GM21390 (cell line): Measurements from ENCODE around the gene SARNP.
"Not testable (repeated sequence)": the region's sequence is repeated elsewhere in the genome, so short reads cannot be mapped to it uniquely, and the experiment has no call there.

Experiments used
- ATAC-seq: cut with Tn5 transposase; IDR thresholded peaks from one replicate; pipeline ENCODE4 v1.9.1; 2021; ENCODE audit not compliant: unreplicated experiment

The SARNP gene

GRCh38 chr12:55797550-55797949, 20.0 kb downstream of the SARNP start:
- no peak for ATAC-seq

- no peak for ATAC-seq
Measured at GRCh38 chr12:55797068-55797467, 20.5 kb downstream of the SARNP start.

GRCh38 chr12:55795950-55796349, 21.6 kb downstream of the SARNP start:
- no peak for ATAC-seq

DNA sequence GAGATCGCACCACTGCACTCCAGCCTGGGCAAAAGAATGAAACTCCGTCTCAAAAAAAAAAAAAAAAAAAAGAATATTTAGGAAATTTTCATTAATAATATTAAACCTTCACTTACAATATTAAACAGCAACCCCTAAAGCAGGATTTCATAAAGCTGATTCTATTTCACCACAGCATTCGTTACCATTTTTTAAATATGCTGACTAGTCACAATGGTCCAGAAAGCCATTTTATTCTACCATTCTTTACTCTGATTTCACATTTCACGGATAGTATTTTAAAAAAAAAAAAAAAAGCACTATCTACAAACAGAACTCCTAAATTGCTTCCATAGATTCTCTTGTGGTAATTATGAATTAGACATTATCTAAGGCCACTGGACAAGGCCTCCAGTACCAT, 27.6 kb downstream of the SARNP start:
- no peak for ATAC-seq

- no peak for ATAC-seq
Measured at GRCh38 chr12:55789171-55789570, 28.4 kb downstream of the SARNP start.

DNA sequence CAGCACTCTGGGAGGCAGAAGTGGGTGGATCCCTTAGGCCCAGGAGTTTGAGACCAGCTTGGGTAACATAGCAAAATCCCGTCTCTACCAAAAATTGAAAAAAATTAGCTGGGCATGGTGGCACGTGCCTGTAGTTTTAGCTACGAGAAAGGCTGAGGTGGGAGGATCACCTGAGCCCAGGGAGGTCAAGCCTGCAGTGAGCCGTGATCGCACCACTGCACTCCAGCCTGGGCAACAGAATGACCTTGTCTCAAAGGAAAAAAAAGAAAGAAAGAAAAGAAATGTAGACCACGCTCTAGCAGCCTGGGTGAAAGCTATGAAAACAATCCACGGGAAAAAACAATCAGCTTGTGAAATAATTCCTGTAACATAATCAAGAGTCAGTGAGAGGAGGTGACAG, 29.0 kb downstream of the SARNP start:
- no peak for ATAC-seq

DNA sequence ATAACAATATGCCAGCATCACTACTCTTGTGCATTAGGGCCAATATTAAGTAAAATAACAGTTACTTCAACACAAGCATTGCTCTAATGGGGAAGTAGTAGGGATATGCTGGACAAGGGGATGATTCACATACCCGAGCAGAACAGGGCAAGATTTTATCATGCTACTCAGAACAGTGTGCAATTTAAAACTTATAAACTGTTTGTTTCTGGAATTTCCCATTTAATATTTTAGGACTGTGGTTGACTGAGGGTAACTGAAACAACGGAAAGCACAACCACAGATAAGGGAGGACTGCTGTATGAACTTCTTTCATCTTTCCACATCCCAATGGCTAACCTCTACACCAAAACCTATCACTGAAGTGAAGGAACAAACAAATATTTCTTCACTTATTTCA, 36.8 kb downstream of the SARNP start:
- ATAC-seq, result no peak

- ATAC-seq, result no peak
Measured at GRCh38 chr12:55777856-55778255, 39.7 kb downstream of the SARNP start.

DNA sequence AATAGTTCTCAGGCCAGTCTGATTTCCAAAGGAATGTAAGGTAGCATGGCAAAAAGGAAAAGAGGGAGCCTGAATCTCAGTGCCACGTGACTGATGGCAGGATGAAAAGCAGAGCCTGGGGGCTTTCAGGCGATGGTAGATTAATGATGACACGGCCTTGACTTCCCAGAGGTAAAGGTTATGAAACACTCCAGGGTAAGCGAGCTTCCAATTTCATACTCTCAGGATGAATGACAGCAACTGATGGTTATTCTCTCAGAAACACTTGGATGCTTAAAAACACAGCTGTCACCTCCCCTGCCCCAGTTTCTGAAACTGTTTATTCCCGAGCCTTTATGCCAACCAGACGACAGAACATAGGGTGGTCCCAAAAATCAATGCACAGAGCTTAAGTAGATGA, 45.8 kb downstream of the SARNP start:
- no peak for ATAC-seq

DNA sequence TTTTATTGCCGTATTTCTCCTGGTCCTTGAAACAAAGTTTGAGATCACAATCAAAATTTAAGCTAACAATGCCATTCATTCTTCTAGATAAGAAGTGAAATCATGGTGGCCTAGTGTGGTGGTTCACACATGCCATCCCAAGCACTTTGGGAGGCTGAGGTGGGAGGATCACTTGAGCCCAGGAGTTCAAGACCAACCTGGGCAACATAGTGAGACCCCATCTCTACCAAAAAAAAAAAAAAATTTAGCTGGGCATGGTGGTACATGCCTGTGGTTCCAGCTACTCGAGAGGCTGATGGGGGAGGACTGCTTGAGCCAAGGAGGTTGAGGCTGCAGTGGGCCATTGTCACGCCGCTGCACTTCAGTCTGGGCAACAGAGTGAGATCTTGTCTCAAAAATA, 50.4 kb downstream of the SARNP start:
- no peak for ATAC-seq

GRCh38 chr12:55765736-55766290, 51.7 kb downstream of the SARNP start:
- ATAC-seq, result no peak

DNA sequence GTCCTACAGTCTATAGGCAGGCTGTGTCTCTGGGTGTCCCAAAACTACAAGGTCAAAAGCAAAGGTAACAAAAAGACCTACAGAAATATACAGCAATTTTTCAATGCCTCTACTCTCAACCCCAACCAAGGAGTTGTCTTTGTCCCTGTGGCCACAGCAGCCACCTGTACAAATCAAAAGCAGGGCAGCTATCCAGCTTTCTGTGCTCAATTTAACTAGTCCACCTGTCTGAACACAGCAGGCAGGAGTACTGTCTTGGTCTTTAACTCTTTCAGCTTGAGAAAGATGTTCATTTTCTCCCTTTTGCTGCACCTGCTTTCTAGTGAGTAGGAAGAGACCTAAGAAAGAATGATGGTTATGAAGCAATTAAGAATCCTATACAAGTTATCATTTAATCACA, 54.9 kb downstream of the SARNP start:
- no peak for ATAC-seq

DNA sequence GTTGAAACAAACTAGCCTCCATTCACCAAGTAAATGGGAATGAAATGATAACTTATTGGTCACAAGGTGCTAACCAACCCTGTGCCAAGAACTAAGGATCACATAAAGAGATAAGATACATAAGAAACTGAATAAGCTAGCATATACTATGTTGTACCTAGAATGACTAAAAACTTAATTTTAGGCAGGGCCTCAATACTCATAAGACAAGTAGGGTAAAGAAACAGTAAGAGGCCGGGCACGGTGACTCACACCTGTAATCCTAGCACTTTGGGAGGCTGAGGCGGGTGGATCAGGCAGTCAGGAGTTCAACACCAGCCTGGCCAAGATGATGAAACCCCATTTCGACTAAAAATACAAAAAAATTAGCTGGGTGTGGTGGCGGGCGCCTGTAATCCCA, 56.9 kb downstream of the SARNP start:
- no peak for ATAC-seq

DNA sequence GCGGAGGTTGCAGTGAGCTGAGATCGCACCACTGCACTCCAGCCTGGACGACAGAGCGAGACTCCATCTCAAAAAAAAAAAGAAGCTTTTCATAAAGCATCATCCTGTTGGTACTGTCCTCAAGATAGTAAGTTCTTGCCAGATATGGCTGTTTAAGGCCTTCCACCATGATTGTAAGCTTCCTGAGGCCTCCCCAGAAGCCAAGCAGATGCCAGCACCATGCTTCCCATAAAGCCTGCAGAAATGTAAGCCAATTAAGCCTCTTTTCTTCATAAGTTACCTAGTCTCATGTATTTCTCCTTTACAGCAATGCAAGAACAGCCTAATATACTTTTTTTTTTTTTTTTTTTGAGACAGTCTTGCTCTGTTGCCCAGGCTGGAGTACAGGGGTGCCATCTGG, 58.9 kb downstream of the SARNP start:
- ATAC-seq, result not testable (repeated sequence)

GRCh38 chr12:55757701-55758100, 59.8 kb downstream of the SARNP start:
- ATAC-seq, result no peak

GRCh38 chr12:55755246-55755645, 62.3 kb downstream of the SARNP start:
- no peak for ATAC-seq

- ATAC-seq, result no peak
Measured at GRCh38 chr12:55748230-55748993, 69.1 kb downstream of the SARNP start.

- no peak for ATAC-seq
Measured at GRCh38 chr12:55746913-55747231, 70.7 kb downstream of the SARNP start.

GRCh38 chr12:55746174-55746912, 71.2 kb downstream of the SARNP start:
- no peak for ATAC-seq

DNA sequence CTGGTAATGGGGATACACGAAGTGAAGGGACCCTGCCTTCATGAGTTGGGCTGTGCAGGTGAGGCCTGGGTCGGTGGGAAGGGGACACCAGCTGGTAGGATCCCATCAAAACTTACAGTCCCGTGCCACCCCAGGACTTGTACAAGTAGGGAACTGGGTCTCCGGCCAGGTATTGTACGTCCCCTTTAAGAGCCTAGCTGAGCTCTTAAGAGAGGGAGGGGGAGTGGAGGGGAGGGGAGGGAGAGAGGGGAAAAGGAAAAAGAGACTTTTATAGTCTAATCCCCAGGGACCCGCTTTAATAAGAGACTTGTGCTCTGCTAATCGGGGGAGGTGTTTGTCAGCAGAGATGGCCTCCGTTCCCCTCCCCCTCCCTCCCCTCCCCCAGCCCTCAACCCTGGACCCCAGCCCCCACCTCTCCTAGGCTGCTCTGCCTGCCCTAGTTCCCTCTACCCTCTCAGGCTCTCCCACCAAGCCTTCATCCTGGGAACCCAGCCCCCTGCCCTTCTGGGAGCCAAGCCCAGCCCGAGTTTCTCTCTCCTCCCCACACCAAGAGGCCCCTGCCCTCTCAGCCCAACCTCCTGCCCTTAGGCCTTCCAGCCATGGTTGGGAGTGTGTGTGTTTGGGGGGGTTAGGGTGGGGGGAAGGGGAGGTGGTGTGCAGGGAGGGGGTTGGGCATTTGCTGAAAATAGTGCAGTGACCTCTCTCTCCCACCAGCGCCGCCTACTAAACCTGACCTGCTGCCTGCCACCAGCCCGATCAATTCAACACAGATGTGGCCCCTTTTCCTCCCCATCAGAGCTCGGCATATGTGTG, 72.0 kb downstream of the SARNP start:
- ATAC-seq, result no peak

DNA sequence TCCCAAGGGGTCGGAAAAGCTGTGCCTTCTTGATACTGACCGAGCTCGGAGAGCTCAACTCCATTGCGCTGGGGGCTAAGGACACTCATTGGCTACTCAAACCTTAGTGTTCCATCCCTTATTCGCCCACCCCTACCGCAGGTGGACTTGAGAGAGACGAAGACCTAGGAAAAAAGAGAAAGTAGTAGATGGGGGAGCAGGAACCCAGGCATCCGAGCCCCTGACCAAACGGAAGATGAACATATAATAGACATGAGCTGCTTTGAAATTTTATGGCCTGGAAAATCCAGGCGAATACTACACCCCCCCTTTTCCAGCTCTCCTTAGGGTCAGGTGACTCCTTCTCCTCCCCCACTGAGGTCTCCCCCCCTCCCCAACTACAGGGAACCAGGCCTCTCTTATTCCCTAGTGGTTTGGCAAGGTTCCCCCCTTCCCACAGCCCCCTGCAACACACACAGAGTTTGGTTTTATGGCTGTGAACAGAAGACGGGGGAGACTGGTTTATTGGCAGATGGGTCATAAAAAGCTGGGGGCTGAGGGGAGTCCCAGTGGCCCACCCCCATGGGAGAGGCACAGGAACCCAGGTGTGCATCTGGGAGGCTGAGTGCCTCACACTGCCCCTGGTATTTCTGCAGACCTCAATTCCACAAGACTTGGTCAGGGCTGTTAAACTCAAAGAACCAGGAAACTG, 73.0 kb downstream of the SARNP start:
- ATAC-seq, result no peak
